Stimulated activated naive B cell treated with anti-CD40 and anti-IgM and Interleukin-4, amounts not matched to agents 10 μg/mL and 1 μg/mL and 100 μg/mL, for 72 hours (primary cell): ENCODE data around the gene CCDC30.
"Not testable (repeated sequence)": the region's sequence is repeated elsewhere in the genome, so short reads cannot be mapped to it uniquely, and the experiment has no call there.

Experiments
- ATAC-seq, 2 donors: fragments of 150-1000 bp; cut with Tn5 transposase; replicated peaks; 2 replicates each; pipeline ENCODE4 v1.10.0; 2021; ENCODE audit warnings: moderate library complexity in 1 of 2
- DNase-seq: peaks from one replicate; pipeline ENCODE4 v3.0.0; 2021
- H3K27ac Mint-ChIP-seq: one replicate; pipeline ENCODE4 v1.8.0; 2022; ENCODE audit warnings: mild to moderate bottlenecking, mixed read lengths
- H3K27me3 Mint-ChIP-seq, 2 donors: one replicate each; pipeline ENCODE4 v1.8.0; 2022; ENCODE audit warnings: mixed read lengths in 2 of 2
- H3K36me3 Mint-ChIP-seq, 2 donors: one replicate each; pipeline ENCODE4 v1.8.0; 2022; ENCODE audit warnings: mixed read lengths in 2 of 2, mild to moderate bottlenecking in 1 of 2
- H3K4me1 Mint-ChIP-seq, 2 donors: one replicate each; pipeline ENCODE4 v1.8.0; 2022; ENCODE audit warnings: mixed read lengths in 2 of 2, mild to moderate bottlenecking in 1 of 2
- H3K4me3 Mint-ChIP-seq, 2 donors: one replicate each; pipeline ENCODE4 v1.8.0; 2022; ENCODE audit warnings: mild to moderate bottlenecking in 2 of 2, mixed read lengths in 2 of 2, moderate library complexity in 1 of 2
- H3K9me3 Mint-ChIP-seq, 2 donors: one replicate each; pipeline ENCODE4 v1.8.0; 2022; ENCODE audit warnings: mixed read lengths in 2 of 2, mild to moderate bottlenecking in 1 of 2

CCDC30 gene

GRCh38 chr1:42593486-42594100 lies 130.5 kb downstream of the CCDC30 start:
- Mint-ChIP-seq H3K4me3 (no peak overlapping the region), H3K36me3 (peaks cover 19 to 24% of the 10 kb centered on the region in 2 donors), H3K4me1 (no peaks in the 10 kb centered on the region), H3K9me3 (no peaks in the 10 kb centered on the region), H3K27me3 (peaks cover 0 to 4% of the 10 kb centered on the region in 2 donors), H3K27ac (no peak overlapping the region)
- ATAC-seq, result no peak
- DNase-seq, result no peak

GRCh38 chr1:42601472-42601871 lies 138.4 kb downstream of the CCDC30 start:
- ATAC-seq, result no peak
- H3K27ac Mint-ChIP-seq, result no peak overlapping the region
- no peak overlapping the region for H3K4me3 Mint-ChIP-seq
- H3K27me3 Mint-ChIP-seq, result no peaks in the 10 kb centered on the region
- DNase-seq, result no peak
- peaks cover 16 to 22% of the 10 kb centered on the region in 2 donors for H3K9me3 Mint-ChIP-seq
- no peaks in the 10 kb centered on the region for H3K4me1 Mint-ChIP-seq
- H3K36me3 Mint-ChIP-seq, result peaks cover 7 to 11% of the 10 kb centered on the region in 2 donors

- Mint-ChIP-seq H3K4me3 (no peak overlapping the region), H3K36me3 (peaks cover 3 to 5% of the 10 kb centered on the region in 2 donors), H3K27ac (peak overlapping the region; percentile 69), H3K4me1 (peaks cover 0 to 2% of the 10 kb centered on the region in 2 donors), H3K27me3 (no peaks in the 10 kb centered on the region), H3K9me3 (peaks cover 0 to 3% of the 10 kb centered on the region in 2 donors)
- DNase-seq (no peak), ATAC-seq (no peak)
Measured at GRCh38 chr1:42613803-42614131, 150.7 kb downstream of the CCDC30 start.

- no peaks in the 10 kb centered on the region for H3K27me3 Mint-ChIP-seq
- peaks cover 0 to 3% of the 10 kb centered on the region in 2 donors for H3K9me3 Mint-ChIP-seq
- H3K27ac Mint-ChIP-seq, result no peak overlapping the region
- no peak for DNase-seq
- peaks cover 3 to 5% of the 10 kb centered on the region in 2 donors for H3K36me3 Mint-ChIP-seq
- ATAC-seq, result no peak
- H3K4me1 Mint-ChIP-seq, result peaks cover 3 to 5% of the 10 kb centered on the region in 2 donors
- H3K4me3 Mint-ChIP-seq, result no peak overlapping the region
Measured at GRCh38 chr1:42618866-42619265, 155.8 kb downstream of the CCDC30 start.

- Mint-ChIP-seq H3K27me3 (no peaks in the 10 kb centered on the region), H3K4me3 (no peak overlapping the region), H3K4me1 (peaks cover 3 to 5% of the 10 kb centered on the region in 2 donors), H3K27ac (no peak overlapping the region), H3K36me3 (no peaks in the 10 kb centered on the region), H3K9me3 (no peaks in the 10 kb centered on the region)
- DNase-seq (no peak), ATAC-seq (no peak)
Measured at GRCh38 chr1:42620307-42620706, 157.2 kb downstream of the CCDC30 start.

- not testable (repeated sequence) for H3K27ac Mint-ChIP-seq, H3K27me3 Mint-ChIP-seq, H3K36me3 Mint-ChIP-seq, ATAC-seq, H3K4me3 Mint-ChIP-seq, DNase-seq, H3K9me3 Mint-ChIP-seq, H3K4me1 Mint-ChIP-seq
Measured at GRCh38 chr1:42621180-42621579, 158.1 kb downstream of the CCDC30 start.

- not testable (repeated sequence) for ATAC-seq, H3K27me3 Mint-ChIP-seq, DNase-seq, H3K4me3 Mint-ChIP-seq, H3K9me3 Mint-ChIP-seq, H3K4me1 Mint-ChIP-seq, H3K27ac Mint-ChIP-seq
- H3K36me3 Mint-ChIP-seq, result peaks cover 3 to 11% of the 10 kb centered on the region in 2 donors
Measured at GRCh38 chr1:42627205-42627604, 164.1 kb downstream of the CCDC30 start.

GRCh38 chr1:42639116-42639515 lies 176.0 kb downstream of the CCDC30 start:
- Mint-ChIP-seq H3K27ac (no peak overlapping the region), H3K36me3 (no peaks in the 10 kb centered on the region), H3K4me3 (no peak overlapping the region), H3K27me3 (no peaks in the 10 kb centered on the region), H3K9me3 (no peaks in the 10 kb centered on the region), H3K4me1 (no peaks in the 10 kb centered on the region)
- ATAC-seq (no peak), DNase-seq (no peak)

- ATAC-seq (no peak), DNase-seq (no peak)
- peaks cover 4 to 17% of the 10 kb centered on the region in 2 donors for H3K27me3 Mint-ChIP-seq
- H3K36me3 Mint-ChIP-seq, result peaks cover 20 to 22% of the 10 kb centered on the region in 2 donors
- peaks cover 8 to 12% of the 10 kb centered on the region in 2 donors for H3K9me3 Mint-ChIP-seq
- H3K4me1 Mint-ChIP-seq, result no peaks in the 10 kb centered on the region
- H3K27ac Mint-ChIP-seq, result no peak overlapping the region
- H3K4me3 Mint-ChIP-seq, result no peak overlapping the region
Measured at GRCh38 chr1:42646056-42646455, 183.0 kb downstream of the CCDC30 start.

- peak overlapping the region; percentile 98 to 99 for H3K4me3 Mint-ChIP-seq
- ATAC-seq (no peak), DNase-seq (no peak)
- no peaks in the 10 kb centered on the region for H3K9me3 Mint-ChIP-seq
- peaks cover 22 to 38% of the 10 kb centered on the region in 2 donors for H3K4me1 Mint-ChIP-seq
- H3K27ac Mint-ChIP-seq, result peak overlapping the region; percentile 81
- no peaks in the 10 kb centered on the region for H3K27me3 Mint-ChIP-seq
- peaks cover 13 to 23% of the 10 kb centered on the region in 2 donors for H3K36me3 Mint-ChIP-seq
Measured at GRCh38 chr1:42657201-42657600, 194.1 kb downstream of the CCDC30 start.

- no peaks in the 10 kb centered on the region for H3K9me3 Mint-ChIP-seq
- H3K27me3 Mint-ChIP-seq, result no peaks in the 10 kb centered on the region
- H3K4me3 Mint-ChIP-seq, result peak within 1 kb of the TSS; percentile 98 to 99
- peaks cover 22 to 38% of the 10 kb centered on the region in 2 donors for H3K4me1 Mint-ChIP-seq
- peaks cover 13 to 23% of the 10 kb centered on the region in 2 donors for H3K36me3 Mint-ChIP-seq
- DNase-seq (peak; percentile 93), ATAC-seq (peak; percentile 99)
- peak within 1 kb of the TSS; percentile 99 for H3K27ac Mint-ChIP-seq
Measured at GRCh38 chr1:42657981-42658876, 195.1 kb downstream of the CCDC30 start, which contains the start of gene PPIH. PPIH (plus strand) TSS chr1:42658423; CDS start chr1:42658447, 24 bp downstream.

GRCh38 chr1:42658877-42659337 lies 195.8 kb downstream of the CCDC30 start:
- Mint-ChIP-seq H3K4me3 (peak overlapping the region; percentile 98 to 99), H3K27me3 (no peaks in the 10 kb centered on the region), H3K36me3 (peaks cover 16 to 26% of the 10 kb centered on the region in 2 donors), H3K9me3 (no peaks in the 10 kb centered on the region), H3K27ac (peak overlapping the region; percentile 99), H3K4me1 (peaks cover 22 to 38% of the 10 kb centered on the region in 2 donors)
- ATAC-seq, result no peak
- no peak for DNase-seq

- no peak overlapping the region for H3K27ac Mint-ChIP-seq
- peak overlapping the region in 1 of 2 donors; percentile 9 for H3K4me3 Mint-ChIP-seq
- no peaks in the 10 kb centered on the region for H3K27me3 Mint-ChIP-seq
- ATAC-seq (no peak), DNase-seq (no peak)
- H3K36me3 Mint-ChIP-seq, result peaks cover 22 to 40% of the 10 kb centered on the region in 2 donors
- H3K9me3 Mint-ChIP-seq, result no peaks in the 10 kb centered on the region
- H3K4me1 Mint-ChIP-seq, result peaks cover 22 to 40% of the 10 kb centered on the region in 2 donors
Measured at GRCh38 chr1:42660907-42661500, 197.9 kb downstream of the CCDC30 start.

GRCh38 chr1:42669936-42670335 lies 206.8 kb downstream of the CCDC30 start:
- no peaks in the 10 kb centered on the region for H3K27me3 Mint-ChIP-seq
- peak overlapping the region; percentile 67 for H3K27ac Mint-ChIP-seq
- no peak overlapping the region for H3K4me3 Mint-ChIP-seq
- ATAC-seq (no peak), DNase-seq (no peak)
- H3K36me3 Mint-ChIP-seq, result peaks cover 39 to 63% of the 10 kb centered on the region in 2 donors
- H3K9me3 Mint-ChIP-seq, result no peaks in the 10 kb centered on the region
- H3K4me1 Mint-ChIP-seq, result peaks cover 2 to 11% of the 10 kb centered on the region in 2 donors
